ENCODE results near the gene POLR1B. TPM values are rescaled to one million over a fixed set of nuclear protein-coding genes. Genes with fewer than 3 reads are reported as not detected.
"Not testable (repeated sequence)": the region's sequence is repeated elsewhere in the genome, so short reads cannot be mapped to it uniquely, and the experiment has no call there.

Gene POLR1B
- total RNA-seq, 2 donors from 2014 or later: 9.4 to 16.0 TPM

- intact Hi-C loops (cut with DNase I): no loop called here
- no peak for DNase-seq
- ATAC-seq: no peak
These were observed 43.1 kb downstream of the POLR1B start for GRCh38 chr2:112585400-112585799.

DNA sequence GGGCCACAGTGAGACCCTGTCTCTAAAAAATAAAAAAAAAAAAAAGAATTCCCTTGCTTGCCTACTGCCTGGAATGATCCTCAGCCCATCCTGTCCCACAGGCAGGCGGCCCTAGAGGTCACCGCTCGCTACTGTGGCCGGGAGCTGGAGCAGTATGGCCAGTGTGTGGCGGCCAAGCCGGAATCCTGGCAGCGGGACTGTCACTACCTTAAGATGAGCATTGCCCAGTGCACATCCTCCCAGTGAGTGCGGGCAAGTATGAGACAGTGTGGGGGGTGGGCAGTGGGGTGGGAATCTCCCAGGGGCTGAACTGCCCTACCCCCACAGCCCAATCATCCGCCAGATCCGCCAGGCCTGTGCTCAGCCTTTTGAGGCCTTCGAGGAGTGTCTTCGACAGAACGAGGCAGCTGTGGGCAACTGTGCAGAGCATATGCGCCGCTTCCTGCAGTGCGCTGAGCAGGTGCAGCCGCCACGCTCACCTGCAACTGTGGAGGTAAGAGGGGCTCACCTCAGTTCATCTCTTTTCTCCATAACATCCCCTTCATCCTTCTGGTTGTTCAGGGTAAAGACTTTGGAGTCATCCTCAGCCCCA lies 43.7 kb downstream of the POLR1B start:
- ATAC-seq: no peak
- DNase-seq: no peak
- intact Hi-C loops (cut with DNase I): no loop called here

DNA sequence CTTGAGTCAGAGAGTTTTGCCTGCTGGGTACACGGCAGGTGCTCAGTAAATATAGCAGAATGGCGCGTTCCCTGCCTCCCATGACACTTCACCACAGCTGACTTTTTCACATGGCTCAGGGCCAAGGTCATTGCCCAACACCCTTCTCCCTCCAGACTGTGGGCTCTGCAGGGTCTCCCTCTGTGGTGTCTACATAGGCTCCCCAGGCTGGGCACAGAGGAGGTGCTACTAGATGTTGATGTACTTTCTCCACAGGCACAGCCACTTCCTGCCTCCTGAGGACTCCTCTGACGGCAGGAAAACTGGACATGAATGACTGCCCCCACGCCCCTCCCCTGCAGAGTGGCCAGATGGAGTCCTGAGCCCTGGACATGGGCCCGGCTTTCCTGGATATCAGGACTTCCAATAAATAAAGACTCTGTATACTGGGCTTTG lies 46.4 kb downstream of the POLR1B start:
- no peak for ATAC-seq
- no peak for DNase-seq
- intact Hi-C loops (cut with DNase I): no loop called here

DNA sequence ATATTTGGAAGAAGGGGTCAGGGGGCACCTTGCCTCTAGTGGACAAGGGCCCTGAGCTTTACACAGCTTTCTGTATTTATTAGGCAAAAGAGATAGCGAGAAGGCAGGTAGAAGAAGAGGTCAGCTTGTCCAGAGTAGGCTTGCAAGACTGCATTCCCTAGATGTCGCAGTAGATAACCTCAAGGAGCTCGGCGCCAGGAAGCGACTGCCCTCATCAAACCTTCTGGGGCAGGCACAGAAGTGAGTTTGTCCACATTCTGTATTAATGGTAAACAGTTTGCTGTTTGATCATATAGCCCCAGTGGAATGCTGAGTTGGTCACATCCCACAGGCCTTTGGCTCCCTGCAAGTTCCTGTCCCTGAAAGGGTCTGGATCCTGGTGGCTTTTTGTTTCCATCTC lies 49.1 kb downstream of the POLR1B start:
- DNase-seq (no peak), ATAC-seq (no peak)
- intact Hi-C loops (cut with DNase I): no loop called here

GRCh38 chr2:112593736-112594135 lies 51.5 kb downstream of the POLR1B start:
- intact Hi-C loops (cut with DNase I): no loop called here
- DNase-seq: no peak
- no peak for ATAC-seq

- DNase-seq (no peak), ATAC-seq (no peak)
- intact Hi-C loops (cut with DNase I): no loop called here
These were observed 55.5 kb downstream of the POLR1B start for GRCh38 chr2:112597537-112598322.

DNA sequence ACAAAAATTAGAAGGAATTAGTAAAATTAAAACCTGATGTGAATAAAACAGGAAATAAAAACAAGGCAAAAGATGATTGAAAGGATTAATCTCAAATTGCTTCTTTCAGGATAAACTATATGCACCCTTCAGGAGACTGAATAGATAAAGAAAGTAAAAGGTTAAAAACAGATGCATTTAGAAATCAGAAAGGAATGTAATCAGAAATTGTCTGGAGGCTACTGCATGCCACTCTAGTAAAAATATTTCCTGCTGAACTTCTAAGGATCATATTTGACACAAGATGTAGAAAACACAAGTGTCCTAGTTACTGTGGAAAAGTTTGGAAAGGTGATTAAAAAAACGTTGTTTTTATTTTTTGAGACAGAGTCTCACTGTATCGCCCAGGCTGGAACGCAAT lies 58.4 kb downstream of the POLR1B start:
- no peak for ATAC-seq
- intact Hi-C loops (cut with DNase I): loop anchor here (5.0 kb wide), 1 partner anchor 127 kb away; no protein-coding TSS in a partner anchor
- DNase-seq: no peak

DNA sequence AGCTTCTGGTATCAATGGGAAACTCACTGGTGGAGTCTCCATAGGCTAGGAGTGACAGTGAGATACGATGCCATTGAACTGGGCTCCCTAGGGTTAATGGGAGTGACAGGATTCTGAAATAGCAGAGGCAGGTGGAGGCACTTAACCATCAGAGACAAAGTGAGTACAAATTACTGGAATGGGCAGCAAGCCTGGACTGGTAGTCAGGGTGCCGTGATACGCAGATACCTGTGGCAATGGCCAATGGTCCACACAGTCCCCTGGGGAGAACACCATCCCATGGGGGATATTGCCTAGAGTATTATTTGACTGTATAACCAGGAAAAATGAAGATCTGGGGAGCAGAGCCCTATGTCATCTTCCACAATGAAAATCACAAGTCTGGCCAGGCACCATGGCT lies 59.5 kb downstream of the POLR1B start:
- DNase-seq: no peak
- ATAC-seq: no peak
- intact Hi-C loops (cut with DNase I): loop anchor here (5.0 kb wide), 1 partner anchor 126 kb away; no protein-coding TSS in a partner anchor

DNA sequence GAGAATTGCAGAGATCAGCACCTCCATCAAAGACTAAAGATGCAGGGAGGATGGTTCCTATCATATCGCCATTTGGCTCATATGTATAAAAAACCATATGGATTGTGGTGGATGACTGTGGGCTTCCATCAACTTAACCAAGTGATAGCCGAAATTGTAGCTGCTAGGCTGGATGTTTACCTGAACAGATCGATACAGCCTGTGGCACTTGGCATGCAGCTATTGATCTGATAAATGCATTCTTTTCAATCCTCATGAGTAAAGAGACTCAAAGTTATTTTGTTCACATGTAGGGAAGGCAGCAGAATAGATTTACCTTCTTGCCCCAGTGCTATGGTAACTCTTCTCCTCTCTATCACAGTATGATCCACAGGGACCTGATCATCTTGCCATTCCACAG lies 60.7 kb downstream of the POLR1B start:
- DNase-seq (no peak), ATAC-seq (no peak)
- intact Hi-C loops (cut with DNase I): loop anchor here (5.0 kb wide), 1 partner anchor 124 kb away; no protein-coding TSS in a partner anchor

GRCh38 chr2:112603731-112604130 lies 61.5 kb downstream of the POLR1B start:
- intact Hi-C loops (cut with DNase I): loop anchor here (5.0 kb wide), 1 partner anchor 124 kb away; no protein-coding TSS in a partner anchor
- no peak for DNase-seq
- no peak for ATAC-seq

- intact Hi-C loops (cut with DNase I): loop anchor here (5.0 kb wide), 1 partner anchor 122 kb away; no protein-coding TSS in a partner anchor
- no peak for DNase-seq
- no peak for ATAC-seq
These were observed 62.7 kb downstream of the POLR1B start for GRCh38 chr2:112604952-112605351.

DNA sequence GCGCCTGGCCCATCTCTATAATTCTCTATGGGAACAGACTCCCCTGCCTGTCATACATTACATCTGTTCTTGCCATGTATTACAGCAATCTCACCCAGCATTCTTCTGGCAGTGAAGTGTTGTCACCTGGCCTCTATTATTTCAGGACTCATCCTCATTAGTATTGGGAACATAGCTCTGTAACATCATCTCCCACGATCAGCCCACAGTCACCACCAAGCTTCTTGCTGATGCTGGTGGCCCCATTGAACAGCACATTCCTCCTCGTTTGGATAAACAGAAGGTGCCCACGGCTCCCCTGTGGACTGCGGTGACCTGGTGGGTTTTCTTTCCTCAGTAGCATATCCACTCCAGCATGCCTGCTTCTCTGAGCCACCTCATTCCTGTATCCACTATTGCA lies 63.7 kb downstream of the POLR1B start:
- no peak for DNase-seq
- intact Hi-C loops (cut with DNase I): no loop called here

GRCh38 chr2:112606547-112606946 lies 64.3 kb downstream of the POLR1B start:
- no peak for ATAC-seq
- intact Hi-C loops (cut with DNase I): no loop called here

More for the DNA sequence above, 63.7 kb downstream of the POLR1B start:
- no peak for ATAC-seq

DNA sequence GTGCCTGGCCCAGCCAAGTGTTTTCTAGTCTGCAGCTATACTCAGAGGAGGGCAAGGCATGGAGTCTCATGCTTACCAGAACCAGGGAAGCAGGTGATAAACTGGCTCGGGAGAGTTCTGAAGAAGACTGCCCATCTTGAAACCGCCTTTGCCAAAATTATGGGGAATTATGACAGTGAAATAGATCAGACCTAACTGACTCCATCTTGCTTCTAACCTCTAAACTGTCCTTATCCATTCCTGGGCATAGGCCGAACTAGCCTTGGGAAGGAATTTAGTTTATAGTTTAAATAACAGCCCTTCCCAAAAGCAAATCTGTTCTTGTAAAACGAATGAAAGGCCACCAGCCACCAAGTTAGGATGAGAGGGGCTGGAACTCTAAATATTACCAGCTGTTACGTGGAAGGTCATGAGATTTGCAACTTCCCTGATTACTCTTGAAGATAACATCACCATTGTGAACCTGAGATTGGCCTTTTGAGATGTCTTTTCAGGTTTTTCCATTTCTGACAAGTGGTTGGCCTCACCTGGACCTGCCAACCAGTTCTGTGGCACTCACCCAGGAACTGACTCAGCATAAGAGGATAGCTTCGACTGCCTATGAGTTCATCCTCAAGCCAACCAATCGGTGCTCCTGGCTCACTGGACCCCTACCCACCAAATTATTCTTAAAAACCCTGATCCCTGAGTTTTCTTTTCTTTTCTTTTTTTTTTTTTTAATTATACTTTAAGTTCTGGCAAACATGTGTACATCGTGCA lies 65.6 kb downstream of the POLR1B start:
- intact Hi-C loops (cut with DNase I): no loop called here
- DNase-seq (no peak), ATAC-seq (no peak)

More at GRCh38 chr2:112606547-112606946, 64.3 kb downstream of the POLR1B start:
- no peak for DNase-seq

DNA sequence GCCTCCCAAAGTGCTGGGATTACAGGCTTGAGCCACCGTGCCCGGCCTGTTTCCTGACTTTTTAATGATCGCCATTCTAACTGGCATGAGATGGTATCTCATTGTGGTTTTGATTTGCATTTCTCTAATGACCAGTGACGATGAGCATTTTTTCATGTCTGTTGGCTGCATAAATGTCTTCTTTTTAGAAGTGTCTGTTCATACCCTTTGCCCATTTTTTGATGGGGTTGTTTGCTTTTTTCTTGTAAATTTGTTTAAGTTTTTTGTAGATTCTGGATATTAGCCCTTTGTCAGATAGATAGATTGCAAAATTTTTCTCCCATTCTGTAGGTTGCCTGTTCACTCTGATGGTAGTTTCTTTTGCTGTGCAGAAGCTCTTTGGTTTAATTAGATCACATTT lies 67.1 kb downstream of the POLR1B start:
- intact Hi-C loops (cut with DNase I); ATAC-seq: not testable (repeated sequence)

DNA sequence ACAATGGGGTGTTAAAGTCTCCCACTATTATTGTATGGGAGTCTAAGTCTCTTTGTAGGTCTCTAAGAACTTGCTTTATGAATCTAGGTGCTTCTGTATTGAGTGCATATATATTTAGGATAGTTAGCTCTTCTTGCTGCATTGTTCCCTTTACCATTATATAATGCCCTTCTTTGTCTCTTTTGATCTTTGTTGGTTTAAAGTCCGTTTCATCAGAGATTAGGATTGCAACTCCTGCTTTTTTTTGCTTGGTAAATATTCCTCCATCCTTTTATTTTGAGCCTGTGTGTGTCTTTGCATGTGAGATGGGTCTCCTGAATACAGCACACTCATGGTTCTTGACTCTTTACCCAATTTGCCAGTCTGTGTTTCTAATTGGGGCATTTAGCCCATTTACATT lies 70.0 kb downstream of the POLR1B start:
- ATAC-seq; intact Hi-C loops (cut with DNase I); DNase-seq: not testable (repeated sequence)

More for the DNA sequence above, 67.1 kb downstream of the POLR1B start:
- DNase-seq: not testable (repeated sequence)

- intact Hi-C loops (cut with DNase I): no loop called here
These were observed 72.1 kb downstream of the POLR1B start for GRCh38 chr2:112614201-112614840.

GRCh38 chr2:112615051-112615450 lies 72.8 kb downstream of the POLR1B start:
- DNase-seq (no peak), ATAC-seq (no peak)
- intact Hi-C loops (cut with DNase I): no loop called here

More at GRCh38 chr2:112614201-112614840, 72.1 kb downstream of the POLR1B start:
- ATAC-seq (no peak), DNase-seq (no peak)

GRCh38 chr2:112615798-112616197 lies 73.5 kb downstream of the POLR1B start:
- DNase-seq; ATAC-seq; intact Hi-C loops (cut with DNase I): not testable (repeated sequence)
